Measurements from ENCODE around the gene ZBTB2.

DNA sequence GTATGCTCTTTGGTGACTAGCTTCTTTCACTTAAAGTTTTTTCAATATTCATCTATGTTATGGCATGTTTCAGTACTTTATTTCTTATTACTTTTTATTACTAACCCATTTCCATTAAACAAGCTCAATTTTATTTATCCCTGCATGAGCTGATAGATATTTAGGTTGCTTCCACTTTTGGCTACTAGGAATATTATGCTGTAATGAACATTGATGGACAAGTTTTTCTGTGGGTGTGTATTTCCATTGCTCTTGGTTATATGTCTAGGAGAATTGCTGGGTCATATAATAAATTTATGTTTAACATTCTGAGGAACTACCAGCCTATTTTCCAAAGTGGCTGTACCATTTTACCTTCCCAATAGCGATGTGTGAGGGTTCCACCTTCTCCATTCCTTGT is 69.9 kb downstream of the ZBTB2 start:
- no peak for TF ChIP-seq POLR2A (IDR thresholded peaks at IDR 0.05; ENCODE audit: low read length)
- no peak for TF ChIP-seq GATA1 (IDR thresholded peaks at IDR 0.05; ENCODE audit: low read depth, low read length)
